CD4-positive, alpha-beta T cell treated with Interleukin-4 for 1 hour (primary cell): Measurements from ENCODE around the gene AP5B1.

Experiments used
- DNase-seq, 2 donors: peaks; one replicate each; pipeline ENCODE4 v3.0.0-alpha.2; 2020 to 2022

The AP5B1 gene

DNA sequence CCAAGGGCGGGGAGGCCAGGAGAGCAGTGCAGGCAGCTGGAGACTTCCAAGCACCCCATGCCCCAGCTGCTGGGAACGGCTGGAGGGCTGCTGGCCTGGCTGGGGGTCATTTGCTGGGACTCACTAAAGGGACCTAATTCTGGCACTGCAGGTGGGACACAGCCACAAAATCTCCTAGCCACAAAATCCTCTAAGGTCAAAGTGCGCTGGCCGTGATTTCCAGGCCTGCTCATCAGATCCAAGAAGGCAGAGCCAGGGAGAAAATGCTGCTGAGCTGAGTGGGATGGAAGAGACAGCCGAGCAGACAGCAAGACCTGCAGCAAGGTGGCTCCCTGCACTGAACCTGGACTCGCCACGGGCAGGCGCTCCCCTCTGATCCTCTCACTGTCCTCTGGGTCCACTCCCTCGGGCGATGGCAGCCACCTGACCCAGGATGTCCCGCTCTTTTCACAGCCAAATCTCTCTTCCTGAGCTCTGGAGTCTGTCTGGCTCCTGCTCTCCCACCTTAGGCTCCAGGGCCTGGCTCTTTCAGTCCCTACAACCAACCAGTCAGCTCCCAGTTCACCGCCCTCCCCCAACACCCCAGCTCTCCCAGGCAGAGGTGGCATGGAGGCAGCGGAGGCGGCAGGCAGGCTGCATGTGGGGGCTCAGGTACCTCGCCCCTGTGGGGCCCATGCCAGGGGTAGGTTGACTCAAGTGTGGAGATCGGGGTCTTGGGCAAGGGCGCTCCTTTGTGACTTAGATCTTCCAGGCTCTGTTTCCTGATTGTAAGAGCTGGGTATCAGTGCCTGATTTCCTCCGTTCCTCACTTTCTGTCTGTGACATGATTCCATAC is 20.6 kb upstream of the AP5B1 start:
- no peak for DNase-seq

DNA sequence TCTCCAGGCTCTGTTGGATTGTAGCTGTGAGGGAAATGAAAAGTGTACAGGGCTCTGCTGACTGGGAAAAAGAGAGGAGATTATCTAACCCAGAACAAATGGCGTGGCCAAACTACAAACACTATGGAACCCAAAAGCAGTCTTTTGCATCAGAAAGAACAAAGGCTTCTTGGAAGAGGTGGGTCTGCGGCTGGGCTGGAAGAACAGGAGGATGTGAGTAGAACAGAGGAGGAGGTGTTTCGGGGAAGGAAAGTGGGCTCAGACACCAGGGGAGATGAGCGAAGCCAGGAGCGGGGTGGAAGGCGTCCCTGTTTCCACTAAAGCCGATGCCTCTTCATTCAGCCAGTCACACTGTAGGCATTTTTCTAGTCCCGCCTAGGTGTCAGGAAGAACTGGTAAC is 18.1 kb upstream of the AP5B1 start:
- DNase-seq = no peak

- DNase-seq = no peak
Measured at GRCh38 chr11:65797711-65798110, 16.9 kb upstream of the AP5B1 start.

DNA sequence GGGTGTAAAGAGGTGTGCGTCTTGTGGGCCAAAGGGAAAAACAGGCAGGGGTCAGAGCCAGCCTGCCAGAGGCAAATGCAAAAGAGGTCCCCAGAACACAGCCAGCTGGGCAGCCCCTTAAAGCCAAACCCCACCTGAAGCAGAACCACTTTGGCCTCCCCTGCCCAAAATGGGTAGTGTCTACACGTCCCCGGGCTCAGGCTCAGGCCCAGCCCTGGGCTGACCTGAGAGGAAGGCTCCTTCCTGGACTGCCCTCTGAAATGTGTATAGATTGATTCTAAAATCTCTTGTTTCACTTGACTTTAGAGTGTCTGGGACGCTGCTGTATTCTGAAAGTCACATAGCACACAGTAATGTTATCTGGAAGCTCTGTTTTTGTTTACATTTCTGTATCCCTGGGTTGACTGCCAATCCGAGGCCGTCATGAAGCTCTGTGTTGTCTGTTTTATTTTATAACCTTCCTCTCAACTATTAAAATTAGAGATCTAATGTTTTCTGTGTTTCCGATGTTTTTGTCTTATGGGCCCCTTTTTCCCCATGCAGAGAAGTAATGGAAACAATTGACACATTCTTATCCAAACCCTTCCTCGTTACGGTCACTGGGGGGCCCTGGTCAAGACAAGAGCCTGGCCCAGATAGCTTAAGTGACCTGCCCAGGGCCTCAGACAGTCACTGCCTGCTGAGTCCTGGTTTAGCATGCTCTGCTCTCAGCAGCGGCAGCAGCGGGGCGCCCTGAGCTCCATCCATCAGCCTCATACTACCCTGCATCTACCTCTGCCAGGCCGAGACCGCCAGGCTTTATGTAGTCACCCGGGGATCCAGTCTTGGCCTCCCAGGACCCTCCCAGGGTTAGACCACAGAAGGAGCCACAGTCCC is 16.2 kb upstream of the AP5B1 start:
- DNase-seq = no peak

GRCh38 chr11:65794570-65795510 is 14.1 kb upstream of the AP5B1 start:
- DNase-seq = no peak

DNA sequence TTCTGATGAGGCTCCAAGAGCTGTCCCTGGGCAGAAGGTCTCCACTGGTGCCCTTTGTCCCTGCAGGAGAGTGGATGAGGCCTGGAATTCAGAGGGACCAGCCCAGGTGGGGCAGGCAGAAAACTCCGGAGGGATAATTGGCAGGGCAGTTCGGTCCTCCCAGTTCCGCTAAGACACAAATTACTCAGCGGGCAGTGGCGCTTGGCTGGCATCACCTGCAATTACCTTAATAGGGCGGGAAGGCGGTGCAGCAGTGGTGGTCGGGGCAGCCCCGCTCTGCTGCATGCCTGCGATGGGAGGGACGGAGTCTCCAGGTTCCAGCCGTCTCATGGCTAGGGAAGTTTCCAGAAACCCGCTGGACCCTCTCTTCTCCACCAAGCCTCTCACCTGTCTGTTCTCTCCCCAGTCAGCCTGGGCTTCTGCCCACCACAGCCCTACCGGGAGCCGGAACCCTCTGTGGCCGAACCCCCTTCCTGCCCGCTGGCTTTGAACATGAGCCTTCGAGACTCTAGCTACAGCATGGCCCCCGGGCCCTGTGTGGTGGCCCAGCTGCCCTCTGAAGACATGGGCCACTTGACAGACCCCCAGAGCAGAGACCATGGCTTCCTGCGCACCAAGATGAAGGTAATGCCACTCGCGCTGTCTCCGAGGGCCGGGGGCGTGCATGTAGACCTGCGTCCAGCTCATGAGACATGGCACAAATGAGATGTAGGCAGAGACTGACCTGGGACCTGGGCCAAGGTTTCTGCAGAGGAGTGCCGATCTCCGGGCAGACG is 13.0 kb upstream of the AP5B1 start:
- DNase-seq = no peak

- no peak for DNase-seq
Measured at GRCh38 chr11:65793144-65793581, 12.4 kb upstream of the AP5B1 start.

- DNase-seq = no peak
Measured at GRCh38 chr11:65792456-65792855, 11.7 kb upstream of the AP5B1 start.

DNA sequence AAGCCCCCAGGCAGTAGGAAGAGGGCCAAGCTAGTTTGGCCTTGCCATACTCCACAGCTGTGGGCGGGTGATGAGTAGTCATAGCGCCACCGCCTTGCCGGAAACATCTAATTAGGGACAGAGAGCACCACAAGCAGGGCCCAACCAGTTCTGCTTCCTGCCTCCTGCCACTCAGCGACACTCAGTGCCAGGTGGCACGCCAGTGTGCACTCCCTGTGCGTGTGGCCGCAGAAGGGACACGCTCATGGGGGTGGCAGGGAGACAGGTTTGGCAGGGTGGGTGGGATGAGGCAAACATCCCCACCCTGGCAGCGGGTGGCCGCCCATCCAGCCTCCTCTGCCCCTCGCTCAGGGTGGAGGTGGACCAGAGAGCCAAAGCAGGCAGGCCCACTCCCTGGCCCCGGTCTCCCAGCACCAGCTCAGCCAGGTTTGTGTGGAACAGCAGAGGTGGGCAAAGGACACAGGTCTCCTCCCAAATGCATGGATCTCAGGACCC is 11.0 kb upstream of the AP5B1 start:
- DNase-seq = peak in 1 of 2 donors; percentile 64

DNA sequence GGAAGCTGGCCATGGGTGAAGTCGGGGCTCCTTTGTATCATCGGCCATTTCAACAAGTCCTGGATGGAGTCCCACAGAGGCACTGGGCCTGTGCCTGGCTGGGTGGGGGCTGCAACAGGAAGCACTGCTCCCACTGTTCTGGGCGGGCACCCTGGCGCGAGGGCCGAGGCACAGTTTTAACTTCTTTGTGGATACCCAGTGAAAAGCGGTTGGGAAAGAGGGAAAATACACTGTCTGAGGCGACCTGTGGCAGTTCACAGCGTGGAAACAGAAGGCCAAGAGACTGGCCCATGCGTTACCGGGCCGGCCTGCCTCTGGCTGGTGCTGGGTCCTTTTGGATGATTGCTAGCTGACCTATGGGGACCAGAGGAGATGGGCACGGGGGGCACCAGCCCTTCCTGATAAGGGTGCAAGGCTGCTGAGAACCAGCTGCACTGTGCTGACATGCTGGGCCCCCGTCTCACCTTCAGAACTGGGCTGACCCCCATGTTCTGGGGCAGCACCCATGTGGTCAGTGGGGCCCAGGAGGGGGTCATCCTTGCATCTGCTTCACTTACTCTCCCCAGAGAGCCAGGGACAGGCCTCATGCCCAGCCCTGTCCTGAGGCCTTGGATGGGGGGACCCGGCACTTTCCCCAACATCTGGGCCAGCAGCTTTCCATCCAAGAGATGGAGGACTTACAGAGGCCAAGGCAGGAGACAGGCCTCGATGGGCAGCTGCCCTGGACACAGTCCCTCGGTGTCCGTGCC is 10.3 kb upstream of the AP5B1 start:
- no peak for DNase-seq

- DNase-seq = no peak
Measured at GRCh38 chr11:65790104-65790901, 9.5 kb upstream of the AP5B1 start.

DNA sequence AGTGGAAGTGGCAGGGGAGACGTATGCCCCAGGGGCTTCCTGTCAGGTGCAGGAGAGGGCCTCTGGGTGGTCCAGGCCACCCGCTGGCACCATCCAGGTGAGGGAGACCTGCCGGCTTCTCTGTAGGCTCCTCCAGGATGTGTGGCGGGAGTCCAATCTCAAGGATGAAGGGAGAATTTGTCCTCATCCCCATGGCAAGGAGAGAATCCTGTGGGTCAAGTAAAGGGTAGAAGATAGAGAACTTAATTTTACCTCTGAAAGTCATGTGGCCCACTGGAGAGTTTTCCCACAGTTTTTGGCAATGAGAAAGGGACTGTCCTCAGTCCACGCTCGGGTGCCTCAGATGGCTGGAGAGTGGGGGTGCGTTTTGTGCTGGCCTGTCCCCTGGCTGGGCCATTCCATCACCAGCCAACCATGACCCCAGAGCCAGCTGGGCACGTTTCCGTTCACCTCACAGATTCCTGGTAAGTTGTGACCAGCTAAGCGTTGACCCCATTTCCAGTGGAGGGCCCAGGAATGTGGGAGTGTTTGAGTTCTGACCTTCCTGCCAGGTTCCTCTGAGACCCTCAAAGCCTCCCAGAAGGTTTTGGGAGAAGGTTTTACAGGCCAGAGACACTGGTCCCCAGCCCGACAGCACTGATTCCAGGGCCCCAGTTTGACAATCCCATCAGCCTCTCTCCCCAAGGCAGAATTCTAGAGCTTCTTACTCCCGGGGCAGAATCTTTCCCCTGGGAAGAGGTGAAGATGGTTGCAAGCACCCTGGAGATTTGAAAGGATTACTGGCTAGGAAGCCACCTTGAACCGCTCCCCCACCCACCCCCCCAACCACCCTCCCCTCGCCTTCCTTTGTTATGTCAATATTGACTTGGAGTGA is 8.7 kb upstream of the AP5B1 start:
- DNase-seq = no peak

GRCh38 chr11:65788821-65789220 is 8.0 kb upstream of the AP5B1 start:
- DNase-seq = no peak

DNA sequence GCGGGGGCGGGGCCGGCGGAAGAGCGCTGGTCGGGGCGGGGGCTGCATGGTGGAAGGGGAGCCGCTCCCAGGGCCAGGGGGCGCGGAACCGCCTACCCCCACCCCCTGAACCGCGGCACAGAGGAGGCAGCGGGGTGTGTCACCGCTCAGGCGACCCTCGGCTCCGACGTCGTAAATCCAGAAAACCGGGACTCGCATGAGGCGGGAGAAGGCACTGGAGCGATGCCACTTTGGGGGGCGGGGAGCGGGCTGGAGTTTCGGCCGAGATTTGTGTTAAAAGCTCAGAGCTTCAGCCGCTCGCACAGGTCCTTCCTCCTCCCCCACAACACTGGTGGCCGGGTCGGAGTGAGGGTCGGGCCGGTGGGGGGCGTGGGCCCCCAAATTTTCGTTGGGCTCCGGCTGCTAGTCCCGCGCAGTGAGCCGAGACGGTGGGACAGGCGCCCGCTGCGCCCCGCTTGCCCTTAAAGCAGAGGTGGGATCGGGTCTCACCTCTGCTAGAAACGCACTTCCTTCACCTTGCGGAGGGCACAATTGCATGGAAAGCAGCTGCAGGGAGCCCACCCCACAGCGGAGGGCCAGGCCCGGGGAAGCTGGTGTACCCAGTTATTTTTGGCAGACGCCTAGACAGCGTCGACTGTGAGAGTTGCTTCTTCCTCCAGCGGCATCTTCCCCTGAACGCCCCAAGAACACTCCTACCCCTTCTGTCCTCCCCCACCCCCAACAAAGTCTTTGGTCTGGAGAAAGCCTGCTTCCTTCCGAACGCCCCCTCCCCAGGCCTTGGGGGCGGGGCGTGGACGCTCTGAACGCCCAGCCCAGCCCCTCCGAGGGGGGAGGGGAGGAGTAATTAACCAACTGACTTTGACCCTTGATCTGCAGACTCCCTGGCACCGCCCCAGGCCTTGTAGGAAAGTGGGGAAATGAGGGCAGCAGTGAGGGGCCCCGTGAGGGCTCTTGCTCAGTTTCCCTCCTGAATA is 7.2 kb upstream of the AP5B1 start:
- peak in 1 of 2 donors; percentile 14 for DNase-seq

DNA sequence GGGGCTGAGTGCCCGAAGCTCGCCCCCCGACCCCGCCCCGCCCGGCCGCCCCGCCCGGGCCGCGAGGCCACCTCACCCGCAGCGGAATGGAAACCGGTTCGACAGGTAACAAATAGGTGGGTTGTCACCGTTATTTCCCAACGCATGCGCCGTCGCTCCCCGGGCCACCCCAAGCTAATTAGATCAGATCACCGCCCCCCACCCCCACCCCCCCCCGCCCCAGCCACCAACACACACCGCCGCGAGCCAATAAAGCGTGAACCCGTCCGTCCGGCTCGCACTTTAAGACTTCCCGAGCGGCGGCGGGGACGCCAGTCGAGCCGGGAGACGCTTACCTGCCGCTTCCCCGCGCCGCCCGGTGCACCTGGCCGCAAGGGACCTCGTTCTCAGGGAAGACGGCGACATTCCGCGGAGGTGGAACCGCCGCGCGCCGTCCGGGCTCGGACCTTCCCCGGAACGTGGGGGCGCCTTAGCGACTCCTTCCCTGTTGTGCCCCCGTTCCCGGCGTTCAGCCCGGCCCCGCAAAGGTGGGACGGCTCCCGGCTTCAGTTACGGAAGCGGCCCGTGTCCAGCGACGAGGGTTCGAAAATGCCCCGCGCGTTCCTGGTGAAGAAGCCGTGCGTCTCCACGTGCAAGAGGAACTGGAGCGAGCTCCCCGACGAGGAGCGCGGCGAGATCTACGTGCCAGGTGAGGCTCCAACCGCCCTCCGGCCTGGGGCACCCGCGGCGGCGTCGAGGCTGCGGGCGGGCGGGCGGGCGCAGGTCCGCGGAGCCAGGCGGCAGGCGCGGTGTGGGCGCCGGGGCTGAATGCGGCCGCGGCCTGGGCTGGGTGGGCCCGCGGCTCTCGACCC is 6.2 kb upstream of the AP5B1 start, which contains the start of gene OVOL1:
Gene OVOL1, plus strand, starts transcription at position 278 of the 851 bp plus-strand sequence. Its CDS starts 311 bp downstream, at position 589.
- peak; percentile 34 to 56 for DNase-seq

GRCh38 chr11:65786008-65786785 is 5.4 kb upstream of the AP5B1 start:
- no peak for DNase-seq
